ENCODE measurements around the gene CCDC24.

GRCh38 chr1:43969416-43969745, 22.0 kb upstream of the CCDC24 start:
- TF ChIP-seq POLR2A (IDR thresholded peaks at IDR 0.05) (no peak), CTCF (IDR thresholded peaks at IDR 0.05) (no peak), EP300 (IDR thresholded peaks at IDR 0.05) (no peak)

Measured in ovary (tissue), 3 donors.